ENCODE results near the gene PKIG.
"Not testable (repeated sequence)": the region's sequence is repeated elsewhere in the genome, so short reads cannot be mapped to it uniquely, and the experiment has no call there.

PKIG gene

DNA sequence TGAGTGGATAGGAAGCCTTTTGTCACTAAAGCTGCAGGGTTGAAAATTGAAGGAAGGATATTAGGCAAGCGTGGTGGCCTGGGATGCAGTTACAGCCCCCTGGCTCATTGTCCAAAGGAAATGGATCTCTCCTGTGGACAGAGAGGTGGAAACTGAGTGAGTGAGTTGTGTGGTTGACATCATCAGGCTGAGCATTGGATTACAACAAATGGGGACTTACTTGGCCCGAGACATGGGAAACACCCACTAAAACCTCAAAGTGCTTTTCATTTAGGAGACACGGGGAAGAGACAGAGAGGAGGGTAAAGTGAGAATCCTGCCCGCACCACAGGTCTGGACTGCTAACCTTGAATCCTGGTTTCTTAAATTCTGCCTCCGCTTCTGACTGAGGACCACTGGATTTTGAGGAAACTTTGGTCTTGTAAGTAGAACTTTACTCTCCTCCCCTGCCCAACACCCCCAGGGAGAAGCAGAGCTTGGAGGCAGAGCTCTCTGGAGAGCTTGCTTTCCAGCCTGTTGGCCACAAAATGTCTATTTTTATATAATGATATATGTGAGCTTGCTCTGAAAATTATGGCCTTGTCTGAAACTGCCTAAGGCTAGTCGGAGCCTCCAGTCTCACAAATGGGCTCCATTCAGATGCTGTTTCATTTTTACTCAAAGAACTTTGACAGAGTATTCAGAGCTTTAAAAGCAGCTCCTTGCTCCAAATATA, at the start of gene PKIG:
PKIG (plus strand) TSS at position 269 of the 715 bp plus-strand sequence. CDS start 31,978 bp downstream, outside the sequence.
- no peak for DNase-seq (ENCODE audit: low read depth in 2 of 2)

DNA sequence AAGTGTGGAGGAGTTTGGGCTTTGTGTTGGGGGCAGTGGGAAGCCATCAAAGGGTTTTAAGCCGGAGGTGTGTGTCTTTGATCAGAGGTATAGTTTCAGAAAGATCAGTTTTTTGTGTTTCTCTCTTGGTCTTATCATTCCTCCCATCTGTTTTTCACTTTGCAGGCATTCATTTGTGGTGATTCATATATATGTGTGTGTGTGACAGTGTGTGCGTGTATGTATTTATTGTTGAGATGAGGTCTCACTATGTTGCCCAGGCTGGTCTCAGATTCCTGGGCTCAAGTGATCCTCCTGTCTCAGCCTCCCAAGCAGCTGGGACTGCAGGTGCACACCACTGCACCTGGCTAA, 49.4 kb upstream of the PKIG start:
- DNase-seq (ENCODE audit: low read depth in 2 of 2) = no peak

DNA sequence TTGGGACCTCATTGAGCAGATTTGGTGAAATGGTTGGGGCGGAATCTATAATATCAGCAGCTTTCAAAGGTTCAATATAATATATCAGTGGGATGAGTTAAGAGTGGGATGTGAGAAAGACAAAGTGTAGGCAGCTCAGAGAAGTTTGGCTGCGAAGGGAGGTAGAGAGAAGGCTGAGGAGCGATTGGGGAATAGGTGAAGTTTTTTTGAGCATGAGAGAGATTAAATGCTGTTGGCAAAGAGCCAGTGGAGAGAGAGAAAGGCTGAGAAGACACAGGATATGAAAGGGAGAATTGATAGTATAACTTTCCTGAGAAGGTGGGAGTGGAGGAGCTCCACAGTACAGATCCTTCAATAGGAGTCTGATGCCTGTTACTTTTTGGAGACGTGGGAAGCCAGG, 48.5 kb upstream of the PKIG start:
- DNase-seq (ENCODE audit: low read depth in 2 of 2) = no peak

DNA sequence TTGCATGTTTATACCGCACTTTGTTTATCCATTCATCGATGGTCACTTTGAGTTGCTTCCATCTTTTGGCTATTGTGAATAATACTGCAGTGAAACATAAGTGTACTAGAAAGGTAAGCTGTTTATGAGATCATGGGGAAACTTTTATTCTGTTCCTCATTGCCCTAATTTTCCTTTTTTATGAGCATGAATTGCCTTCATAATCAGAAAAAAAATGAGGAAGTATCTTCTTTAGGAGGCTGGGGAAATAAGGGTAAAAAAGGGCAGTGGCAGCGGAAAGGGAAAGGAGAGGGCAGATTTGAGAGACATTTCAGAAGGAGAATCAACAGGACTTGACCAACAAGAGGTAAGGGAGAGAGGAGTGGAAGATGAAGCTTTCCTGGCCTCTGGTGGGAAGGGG, 46.2 kb upstream of the PKIG start:
- DNase-seq (ENCODE audit: low read depth in 2 of 2) = no peak

DNA sequence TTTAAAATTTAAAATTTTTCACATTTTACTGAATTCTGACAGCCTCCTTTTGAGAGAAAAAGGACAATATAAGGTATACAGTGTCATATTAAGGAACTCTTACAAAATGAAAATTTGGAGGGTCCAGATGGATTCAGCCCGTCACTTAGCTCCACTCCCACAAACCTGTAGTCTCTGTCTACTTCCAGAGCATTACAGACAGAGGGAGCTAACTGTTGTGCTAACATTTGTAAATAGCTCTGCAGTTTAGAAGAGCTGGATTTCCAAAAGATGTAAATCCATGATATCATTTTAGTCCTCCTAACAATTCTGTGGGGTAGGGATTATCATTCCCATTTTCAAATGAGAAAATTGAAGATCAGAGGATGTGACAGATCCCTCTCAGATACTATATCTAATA, 44.4 kb upstream of the PKIG start:
- no peak for DNase-seq (ENCODE audit: low read depth in 2 of 2)

DNA sequence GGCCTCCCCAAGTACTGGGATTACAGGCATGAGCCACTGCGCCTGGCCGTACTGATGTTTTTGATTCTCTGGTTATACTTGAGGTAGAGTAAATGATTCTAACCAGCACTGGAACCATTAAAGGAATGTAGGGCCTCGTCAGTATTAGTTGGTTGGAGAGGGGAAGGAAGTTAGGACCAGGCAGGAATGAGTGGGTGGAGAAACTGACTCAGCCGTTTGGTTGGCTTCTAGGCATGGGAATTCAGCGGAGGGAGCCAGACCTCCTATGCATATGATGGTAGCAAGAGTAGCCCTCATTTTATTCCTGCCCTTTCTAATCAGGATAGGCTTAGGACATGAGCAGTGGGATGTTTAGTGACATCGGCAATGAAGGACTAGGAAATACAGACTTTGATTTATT, 41.5 kb upstream of the PKIG start:
- DNase-seq (ENCODE audit: low read depth in 2 of 2) = no peak

DNA sequence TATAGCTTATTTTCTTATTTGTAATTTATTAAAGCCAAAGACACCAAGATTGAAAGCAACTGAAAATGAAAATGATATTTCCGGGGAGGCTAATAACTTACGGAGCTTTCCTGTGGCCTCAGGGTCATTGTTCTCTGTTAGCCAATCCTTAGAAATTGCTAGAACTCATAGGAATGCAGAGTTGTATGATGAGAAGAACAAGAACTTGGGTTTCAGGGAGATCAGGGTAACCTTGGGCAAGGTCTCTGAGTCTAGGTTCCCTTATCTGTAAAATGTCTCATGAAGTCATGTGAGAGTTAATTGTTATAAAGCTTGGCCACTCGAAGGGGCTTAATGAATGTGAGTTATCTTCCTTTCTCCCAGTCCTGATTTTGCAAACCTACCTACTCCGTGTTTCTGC, 40.4 kb upstream of the PKIG start:
- no peak for DNase-seq (ENCODE audit: low read depth in 2 of 2)

DNA sequence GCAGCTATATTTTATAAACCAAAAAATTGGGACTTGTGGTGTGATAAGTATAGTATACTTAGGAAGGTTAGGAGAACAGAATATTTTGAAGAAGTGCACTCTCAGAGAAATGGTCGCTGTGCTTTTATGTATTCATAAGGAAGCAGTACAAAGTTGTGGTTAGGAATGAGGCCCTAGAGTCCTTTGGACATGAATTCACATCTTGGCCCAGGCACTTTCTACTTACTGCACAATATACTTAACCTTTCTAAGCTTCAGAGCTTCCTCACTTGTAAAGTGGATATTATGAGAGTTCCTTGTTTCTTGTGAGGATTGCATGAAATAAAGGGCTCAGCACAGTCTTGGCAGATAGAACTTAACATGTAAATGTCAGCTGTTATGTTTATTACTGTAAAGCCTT, 39.5 kb upstream of the PKIG start:
- no peak for DNase-seq (ENCODE audit: low read depth in 2 of 2)

DNA sequence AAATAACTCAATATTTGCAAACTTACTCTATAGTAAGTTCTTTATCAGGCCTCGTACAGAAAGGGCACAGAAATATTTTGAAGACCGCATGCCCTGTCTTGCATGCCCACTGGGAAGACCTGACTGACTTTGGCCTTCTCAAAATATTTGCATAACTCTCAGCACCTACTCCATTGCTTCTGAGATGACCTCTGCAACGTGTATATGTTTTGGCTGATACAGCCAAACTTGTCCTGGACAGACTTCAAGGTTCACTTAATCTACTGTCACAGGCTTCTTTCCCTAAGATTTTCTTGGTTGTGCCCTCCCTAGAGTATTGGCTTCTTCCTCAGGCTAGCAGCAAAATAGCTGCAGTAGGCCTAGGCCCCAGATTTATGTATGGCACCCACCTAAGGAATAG, 39.0 kb upstream of the PKIG start:
- no peak for DNase-seq (ENCODE audit: low read depth in 2 of 2)

DNA sequence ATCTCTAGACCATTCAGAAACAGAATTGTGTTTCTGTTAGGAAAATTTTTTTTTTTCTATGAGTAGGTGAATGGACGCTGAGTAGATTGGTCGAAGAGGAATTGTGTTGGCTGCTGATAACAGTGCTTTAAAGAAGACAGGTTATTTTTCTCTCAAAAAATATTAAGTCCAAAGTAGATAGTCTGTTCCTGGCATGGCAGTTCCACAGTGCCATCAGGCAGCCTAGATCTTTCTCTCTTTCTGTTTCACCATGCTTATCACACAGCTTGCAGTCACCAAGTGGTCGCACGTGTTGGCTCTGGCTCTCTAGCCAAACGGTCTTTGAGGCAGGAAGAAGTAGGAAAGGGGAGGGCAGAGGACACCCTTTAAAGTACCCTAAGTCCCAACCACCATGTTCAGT, 38.1 kb upstream of the PKIG start:
- DNase-seq (ENCODE audit: low read depth in 2 of 2) = no peak

DNA sequence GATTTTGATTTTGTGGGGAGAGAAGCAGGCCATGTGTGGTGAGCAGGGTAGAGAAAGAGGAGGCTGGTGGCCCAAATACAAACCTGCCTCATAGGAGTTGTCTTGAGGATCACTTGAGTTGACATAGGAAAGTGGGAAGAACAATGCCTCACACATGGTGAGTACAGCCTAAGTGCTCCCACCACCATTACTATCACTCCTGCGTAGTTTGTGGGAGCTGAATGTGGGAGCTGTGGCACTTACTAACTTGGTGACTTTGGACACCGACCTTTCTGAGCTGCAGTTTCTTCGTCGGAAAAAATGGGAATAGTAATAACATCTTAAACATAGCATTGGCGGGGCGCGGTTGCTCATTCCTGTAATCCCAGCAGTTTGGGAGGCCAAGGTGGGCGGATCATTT, 35.0 kb upstream of the PKIG start:
- DNase-seq (ENCODE audit: low read depth in 2 of 2) = no peak

DNA sequence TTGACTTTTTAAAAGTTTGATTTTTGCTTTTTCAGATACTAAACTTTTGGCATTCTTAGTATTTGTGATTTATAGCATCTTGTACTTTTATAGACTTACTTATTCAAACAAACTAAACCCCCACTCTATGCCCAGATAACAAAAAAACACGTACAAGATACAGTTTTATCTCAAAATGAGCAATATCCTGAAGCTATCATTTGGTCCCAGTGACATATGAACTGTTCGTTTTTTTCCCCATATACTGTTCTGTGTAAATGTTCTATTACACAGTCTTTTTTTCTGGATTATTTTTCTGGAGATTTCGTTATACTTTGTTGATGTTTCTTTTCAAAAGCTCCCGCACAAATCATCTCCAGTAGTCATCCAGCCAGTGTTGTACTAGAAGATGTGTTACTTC, 33.3 kb upstream of the PKIG start:
- DNase-seq (ENCODE audit: low read depth in 2 of 2) = no peak

DNA sequence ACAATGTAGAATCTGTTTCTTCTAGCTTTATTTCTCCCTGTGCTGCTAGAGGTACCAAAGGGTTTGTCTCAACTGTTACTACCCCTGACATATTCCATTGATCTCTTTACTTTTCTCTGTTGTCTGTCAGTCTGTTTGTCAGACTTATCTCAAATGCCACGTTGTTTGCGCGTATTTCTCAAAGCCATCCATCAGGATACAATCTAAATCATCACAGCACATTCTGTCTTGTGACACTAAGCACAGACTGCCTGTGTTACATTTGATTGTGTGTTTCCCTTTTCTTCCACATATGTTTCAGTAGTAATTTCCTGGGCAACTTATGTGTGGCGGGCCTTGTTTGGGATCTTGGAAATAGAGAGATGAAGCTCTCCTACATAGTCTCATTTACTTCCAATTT, 30.3 kb upstream of the PKIG start:
- DNase-seq (ENCODE audit: low read depth in 2 of 2) = no peak

DNA sequence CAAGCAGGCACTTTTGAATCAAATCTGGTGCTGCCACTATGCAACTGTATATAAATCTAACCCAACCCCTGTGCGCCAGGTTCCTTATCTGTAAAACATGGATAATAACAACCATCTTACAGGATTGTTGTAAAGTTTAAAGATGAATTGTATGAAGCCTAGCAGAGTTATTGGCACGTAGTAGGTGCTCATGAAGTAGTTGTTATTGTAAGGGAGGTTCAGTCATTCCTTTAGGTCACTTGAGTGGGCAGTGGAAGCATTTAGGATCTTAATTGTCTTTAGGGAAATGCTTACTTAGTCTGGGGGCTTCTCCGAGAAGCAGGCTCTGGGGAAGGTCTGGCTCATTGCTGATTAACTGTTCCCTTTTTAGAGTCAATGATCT, 29.8 kb upstream of the PKIG start:
- no peak for DNase-seq (ENCODE audit: low read depth in 2 of 2)

DNA sequence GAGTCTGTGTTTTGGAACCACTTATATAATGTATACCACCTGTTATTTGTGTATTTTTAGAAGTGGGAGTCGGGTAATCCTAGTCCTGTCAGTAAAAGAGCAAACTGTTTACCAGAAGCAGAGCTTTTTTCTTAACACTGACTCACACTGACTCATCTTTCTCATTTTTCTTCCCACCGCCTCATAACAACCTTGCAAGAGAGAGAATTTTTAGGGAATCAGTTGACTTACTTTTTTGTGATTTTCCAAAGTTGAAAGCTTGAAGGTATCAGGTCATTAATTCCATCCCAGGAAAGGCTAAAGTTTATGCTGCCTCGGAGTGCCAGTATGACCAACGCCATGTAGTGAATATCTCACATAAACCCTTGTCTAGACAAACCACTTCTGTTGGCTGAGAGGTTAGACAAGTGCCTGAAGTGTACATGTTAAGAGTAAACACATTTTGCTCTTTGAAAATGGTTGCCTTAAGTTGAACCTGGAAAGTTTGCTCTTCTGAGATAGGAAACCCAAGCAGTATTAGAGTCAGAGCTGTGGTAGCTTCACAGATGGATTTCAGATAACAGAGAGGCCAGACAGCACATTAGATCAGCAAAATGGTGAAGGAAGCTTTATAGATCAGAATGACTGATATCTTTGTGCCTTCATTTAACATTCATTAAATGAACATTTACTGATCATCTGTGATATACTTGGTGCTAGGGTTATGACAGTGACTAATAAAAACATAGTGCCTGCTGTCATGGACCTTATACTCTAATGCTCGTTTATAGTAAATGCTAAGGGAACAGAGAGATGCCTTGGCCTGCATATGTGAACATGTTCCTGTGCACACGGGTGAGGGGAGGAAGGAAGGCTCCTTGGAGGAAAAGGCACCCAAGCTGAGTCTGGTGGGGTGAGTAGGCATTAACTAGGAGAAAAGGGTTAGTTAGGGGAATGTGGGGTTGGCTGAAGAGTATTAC, 29.1 kb upstream of the PKIG start:
- no peak for DNase-seq (ENCODE audit: low read depth in 2 of 2)

DNA sequence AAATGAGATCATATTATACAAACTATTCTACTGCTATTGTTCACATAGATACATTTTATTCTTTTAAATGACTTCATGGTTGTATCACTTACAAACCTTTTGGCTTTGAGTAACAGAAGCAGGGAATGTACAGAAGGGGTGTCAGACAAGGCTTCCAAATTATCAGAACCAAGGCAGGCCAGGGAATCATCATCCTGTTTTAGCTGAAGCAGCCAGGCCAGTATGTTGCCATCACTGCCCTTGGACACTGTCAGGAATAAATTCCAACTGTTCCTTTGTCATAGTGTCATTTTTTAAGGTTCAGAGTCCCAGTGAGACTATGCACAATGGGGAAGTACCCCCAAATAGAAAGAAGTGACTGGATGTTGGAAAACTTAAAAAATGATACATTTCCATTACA, 23.1 kb upstream of the PKIG start:
- no peak for DNase-seq (ENCODE audit: low read depth in 2 of 2)

DNA sequence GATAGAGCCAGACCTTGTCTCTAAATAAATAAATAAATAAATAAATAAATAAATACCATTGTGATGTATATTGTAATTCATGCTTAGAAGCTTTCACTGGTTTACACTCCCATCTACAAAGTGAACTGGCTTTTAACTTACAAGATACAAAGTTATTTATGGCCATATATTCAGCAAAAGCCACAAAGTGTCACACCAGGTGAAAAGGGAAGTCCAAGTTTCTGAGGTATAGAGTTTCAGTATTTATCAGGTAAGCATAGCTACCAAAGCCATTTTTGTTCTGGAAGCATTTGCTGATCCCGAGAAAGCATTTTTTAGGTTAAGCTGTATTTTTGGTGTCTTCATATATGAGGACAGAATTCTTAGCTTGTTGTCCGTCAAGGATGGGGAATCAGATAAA, 22.1 kb upstream of the PKIG start:
- DNase-seq (ENCODE audit: low read depth in 2 of 2) = no peak

DNA sequence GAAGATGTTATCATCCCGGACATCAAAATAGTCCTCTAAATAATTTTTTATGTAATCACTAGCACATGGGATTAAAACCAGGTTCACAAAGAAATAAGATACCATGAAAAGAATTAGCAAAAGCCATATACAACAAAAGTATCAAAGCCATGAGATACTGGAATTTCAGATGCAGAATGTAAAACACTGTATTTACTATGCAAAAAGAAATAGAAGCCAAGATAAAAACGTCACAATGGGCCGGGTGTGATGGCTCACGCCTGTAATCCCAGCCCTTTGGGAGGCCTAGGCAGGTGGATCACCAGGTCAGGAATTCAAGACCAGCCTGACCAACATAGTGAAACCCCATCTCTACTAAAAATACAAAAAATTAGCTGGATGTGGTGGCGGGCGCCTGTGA, 21.6 kb upstream of the PKIG start:
- DNase-seq (ENCODE audit: low read depth in 2 of 2) = not testable (repeated sequence)

DNA sequence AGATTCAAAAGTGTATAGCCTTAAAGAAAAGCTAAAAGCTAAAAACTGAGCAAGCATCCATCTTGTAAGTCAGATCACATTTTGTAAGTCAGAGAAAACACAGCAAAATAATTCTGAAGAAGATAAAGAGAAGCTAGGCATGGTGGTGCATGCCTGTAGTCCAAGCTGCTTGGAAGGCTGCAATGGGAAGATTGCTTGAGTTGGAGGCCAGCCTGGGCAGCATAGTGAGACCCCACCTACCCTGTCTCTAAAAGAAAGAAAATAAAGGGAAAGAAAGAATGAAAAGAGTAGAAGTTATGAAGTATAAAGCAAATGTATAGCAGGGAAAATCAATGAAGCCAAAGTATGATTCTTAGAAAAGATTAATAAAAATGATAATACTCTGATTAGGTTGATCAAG, 20.5 kb upstream of the PKIG start:
- no peak for DNase-seq (ENCODE audit: low read depth in 2 of 2)

DNA sequence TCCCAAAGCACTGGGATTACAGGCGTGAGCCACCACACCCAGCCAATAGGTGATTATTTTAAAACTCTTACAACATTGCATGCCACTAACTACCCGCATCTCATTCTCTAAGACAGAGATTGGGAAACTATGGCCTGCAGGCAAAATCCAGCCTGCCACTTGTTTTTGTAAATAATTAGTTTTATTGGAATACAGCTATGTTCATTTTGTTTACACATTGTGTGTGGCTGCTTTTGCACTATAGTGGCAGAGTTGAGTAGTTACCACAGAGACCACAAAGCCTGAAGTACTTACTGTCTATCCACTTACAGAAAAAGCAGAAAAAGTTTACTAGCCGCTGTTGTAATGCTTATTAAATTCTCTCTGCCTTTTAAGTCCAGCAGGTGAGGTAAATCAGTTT, 16.4 kb upstream of the PKIG start:
- no peak for DNase-seq (ENCODE audit: low read depth in 2 of 2)

DNA sequence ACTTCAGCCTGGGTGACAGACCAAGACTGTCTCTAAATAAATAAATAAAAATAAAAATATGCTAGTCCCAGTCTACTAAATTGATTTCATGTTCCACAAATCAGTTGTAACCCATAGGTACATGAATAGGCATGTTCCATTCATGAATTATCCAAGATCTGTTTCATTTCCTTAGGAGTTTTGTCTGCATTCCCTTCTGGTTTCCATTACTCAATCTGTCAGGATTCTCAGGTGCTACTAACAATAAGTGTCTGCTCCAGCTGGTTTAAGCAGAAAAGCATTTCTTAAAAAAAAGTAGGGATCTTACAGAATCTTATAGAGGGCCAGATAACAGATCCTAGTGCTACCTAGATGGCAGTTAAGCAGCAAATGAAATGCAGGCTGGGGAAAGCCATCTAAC, 15.6 kb upstream of the PKIG start:
- DNase-seq (ENCODE audit: low read depth in 2 of 2) = no peak

DNA sequence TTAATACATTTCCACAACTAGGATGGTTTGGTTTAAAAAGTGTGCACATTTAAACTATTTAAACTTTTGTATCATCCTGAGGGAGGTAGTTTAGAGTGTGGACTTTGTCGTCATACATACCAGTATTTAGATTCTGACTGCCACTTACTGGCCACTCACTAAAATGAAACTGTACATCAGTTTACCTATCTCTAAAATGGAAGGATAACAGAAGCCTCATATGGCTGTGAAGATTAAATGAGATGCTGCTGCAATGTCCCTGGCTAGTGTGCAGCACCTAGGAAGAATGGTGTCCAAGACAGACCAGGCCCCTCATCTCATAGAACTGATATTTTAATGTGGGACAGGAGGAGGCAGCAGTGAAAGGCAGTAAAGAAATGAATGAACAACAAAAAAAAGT, 12.0 kb upstream of the PKIG start:
- DNase-seq (ENCODE audit: low read depth in 2 of 2) = no peak

DNA sequence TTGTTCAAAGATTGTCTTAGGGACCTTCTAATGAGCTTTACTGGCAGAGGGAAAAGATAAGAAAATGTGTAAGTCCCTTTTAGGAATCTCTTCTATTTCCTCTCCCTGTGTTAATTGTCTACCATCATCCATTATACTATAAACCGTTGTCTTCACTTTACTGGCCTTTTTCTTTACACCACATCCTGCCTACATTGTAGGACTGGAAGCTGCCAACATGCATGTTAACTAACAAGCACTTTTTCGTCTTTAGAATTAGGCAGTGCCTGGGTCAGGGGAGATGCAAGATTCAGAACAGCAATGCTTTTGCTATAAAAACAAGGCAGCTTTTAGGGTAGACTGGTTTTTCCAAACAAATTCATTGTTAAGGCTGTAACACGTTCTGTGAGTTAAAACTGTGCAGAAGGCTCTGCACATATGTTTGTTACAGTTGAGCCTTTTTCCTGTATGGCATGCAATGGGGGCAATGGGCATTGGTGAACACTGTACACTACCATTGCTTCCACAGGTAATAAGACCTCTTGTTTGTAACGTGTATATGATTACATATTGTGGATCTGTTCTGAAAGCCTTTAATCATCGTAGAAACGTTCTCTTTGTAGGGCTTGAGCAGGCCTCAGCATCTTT, 10.9 kb upstream of the PKIG start:
- DNase-seq (ENCODE audit: low read depth in 2 of 2) = no peak
